ENCODE results near the gene EMP3.

EMP3 gene

GRCh38 chr19:48318286-48318987 lies 6.9 kb upstream of the EMP3 start:
- DNase-seq, result no peak

DNA sequence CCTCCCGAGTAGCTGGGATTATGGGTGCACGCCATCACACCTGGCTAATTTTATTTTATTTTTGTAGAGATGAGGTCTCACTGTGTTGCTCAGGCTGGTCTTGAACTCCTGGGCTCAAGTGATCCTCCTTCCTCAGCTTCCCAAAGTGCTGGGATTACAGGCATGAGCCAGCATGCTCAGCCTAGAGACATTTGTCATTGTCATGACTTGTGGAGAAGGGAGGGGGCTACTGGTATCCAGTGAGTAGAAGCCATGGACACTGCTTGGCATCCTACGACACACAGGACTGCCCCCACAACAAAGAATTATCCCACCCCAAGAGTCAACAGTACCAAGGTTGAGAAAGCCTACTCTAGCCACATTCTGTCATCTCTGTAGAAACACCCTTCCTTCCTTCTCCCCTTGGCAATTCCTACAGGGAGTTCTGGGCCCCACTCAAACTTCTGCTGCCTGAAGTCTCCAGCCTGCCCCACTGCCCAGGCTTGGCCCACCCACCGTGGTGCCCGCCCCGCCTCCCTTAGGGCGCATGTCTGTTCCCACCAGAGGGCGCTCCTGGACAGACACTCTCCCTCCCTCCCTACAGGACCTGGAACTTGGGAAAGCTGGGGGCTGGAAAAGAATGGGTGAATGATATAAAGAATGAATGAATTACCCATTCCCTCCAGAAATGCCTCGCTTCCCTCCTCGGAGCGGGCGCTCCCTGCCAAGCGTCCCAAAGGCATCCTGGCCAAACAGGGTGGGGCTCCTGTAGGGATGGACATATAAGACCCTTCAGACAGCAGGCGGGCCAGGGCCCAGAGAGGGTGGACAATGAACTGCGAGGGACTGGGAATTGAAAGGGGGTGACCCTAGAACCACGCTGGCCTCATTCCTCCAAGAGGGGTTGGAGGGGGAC lies 5.5 kb upstream of the EMP3 start:
- peak; percentile 77 for DNase-seq

DNA sequence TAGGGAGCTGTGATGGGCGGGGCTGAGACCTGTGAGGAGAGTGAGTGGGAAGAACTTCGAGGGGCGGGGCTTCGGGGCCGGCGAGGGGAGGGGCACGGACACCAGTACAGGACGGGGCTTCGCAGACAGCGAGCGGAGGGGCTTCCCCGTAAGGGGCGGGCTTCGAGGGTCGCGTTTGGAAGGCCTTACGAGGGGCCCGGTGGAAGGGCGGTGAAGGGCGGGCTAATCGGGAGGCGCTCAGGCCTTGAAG lies 4.1 kb upstream of the EMP3 start:
- peak; percentile 94 for DNase-seq

DNA sequence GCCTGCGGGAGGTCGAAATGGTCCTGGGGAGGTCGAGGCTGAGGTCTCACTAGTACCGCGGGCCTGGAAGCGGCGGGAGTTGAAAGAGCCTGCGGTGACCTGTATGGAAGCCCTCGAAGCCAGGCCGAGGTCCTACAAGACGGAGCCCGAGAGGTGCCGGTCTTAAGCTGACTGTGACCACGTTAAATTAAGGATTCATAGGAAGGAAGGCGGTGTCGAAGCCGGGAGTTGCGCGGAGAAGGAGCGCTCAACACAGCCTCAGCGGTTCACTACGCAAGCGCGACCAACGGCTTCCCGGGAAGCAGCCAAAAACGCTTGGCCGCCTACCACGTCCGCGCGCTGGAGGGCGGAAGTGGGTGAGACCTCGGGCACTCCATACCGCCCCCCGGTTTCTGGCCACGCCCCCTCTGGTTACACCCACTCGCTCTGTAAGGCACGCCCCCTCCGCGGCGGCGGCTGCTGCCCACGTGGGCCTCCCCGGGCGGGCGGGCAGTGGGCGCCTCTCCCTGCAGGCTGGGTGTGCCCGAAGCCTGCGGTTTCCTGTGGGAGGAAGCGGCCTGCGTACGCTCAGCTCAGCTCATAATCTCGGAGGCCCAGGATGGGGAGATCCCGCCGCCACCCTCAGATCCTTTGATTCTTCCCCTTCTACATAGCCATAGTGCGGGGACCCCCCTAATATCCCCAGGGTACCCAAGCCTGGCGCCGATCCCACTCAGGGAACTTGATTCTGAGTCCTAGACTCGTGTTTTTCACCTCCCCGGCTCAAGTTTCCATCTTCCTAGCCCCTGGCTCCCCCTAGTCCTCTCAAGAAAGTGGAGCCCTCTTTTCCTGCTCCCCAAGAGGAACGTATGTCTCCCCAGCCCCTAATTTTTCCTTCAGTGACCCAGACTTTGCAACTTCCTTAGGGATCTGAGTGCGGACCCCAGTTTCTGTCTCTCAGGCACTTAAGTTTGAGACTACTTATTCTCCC lies 3.4 kb upstream of the EMP3 start:
- DNase-seq, result peak; percentile 97

DNA sequence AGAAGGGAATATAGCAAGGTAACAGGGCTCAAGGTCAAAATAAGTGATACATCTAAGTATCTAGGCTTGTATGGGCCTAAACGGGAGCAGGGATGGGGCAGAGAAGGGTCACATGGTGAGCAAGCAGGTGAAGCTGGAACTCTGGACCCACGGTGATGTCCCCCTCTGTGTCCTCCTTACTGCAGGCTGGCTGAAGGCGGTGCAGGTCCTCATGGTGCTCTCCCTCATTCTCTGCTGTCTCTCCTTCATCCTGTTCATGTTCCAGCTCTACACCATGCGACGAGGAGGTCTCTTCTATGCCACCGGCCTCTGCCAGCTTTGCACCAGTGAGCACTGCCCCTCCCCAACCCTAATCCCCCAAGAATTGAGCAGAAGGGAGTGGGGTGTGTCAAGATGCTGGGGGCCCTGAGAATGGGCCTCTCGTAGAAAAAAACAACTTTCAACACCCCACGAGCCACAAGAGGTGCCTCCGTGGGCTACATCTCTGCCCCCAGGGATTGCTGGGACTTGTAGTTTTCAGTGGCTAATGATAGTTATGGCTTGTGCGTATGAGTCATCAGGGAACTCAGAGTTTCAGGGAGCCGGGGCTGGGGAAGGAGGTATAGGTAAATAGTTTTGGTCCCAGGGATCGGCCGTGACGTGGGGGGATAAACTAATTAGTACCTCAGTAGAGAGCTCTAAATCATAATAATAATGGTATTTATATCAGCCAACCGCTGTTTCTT lies 4.0 kb downstream of the EMP3 start:
- DNase-seq, result peak; percentile 25

GRCh38 chr19:48330012-48330681 lies 4.8 kb downstream of the EMP3 start:
- DNase-seq, result peak; percentile 78

- DNase-seq, result no peak
Measured at GRCh38 chr19:48332351-48332661, 7.0 kb downstream of the EMP3 start.

DNA sequence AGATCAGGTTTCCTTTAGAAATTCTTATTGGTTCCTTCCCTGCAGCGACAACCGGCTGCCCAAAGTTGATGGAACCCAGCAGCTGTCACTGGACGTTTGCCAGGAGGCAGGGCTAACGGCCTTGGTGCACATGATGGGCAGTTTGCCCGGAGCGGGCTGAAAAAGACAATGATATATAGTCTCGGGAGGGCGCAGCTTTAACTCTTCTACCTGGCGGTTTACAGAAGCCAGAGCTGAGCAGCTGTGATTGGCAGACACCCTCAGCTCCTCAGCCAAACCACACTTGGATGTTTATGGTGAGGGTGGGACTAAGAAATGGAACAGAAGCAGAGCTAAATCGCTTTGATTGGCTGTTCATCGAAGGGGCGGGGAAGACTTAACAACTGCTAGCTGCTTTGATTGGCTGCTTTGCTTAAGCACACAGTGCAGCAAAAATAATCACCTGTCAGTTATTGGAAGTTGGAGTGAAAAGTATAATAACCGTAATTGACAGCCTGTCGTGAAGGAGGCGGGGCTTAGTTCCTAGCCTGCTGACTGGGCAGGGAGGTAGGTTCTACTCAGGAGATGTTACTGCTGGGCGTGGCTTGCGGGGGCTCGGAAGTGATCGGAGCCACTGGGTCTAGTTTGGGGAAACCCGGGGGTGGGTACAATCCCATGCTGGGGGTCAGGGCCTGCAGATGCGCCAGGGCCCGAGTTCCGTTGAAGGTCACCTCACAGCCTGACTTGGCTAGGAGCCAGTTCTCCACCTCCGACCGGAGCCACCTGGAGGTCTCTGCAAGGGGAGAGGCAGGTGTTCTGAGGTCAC lies 7.5 kb downstream of the EMP3 start:
- peak; percentile 90 for DNase-seq

DNA sequence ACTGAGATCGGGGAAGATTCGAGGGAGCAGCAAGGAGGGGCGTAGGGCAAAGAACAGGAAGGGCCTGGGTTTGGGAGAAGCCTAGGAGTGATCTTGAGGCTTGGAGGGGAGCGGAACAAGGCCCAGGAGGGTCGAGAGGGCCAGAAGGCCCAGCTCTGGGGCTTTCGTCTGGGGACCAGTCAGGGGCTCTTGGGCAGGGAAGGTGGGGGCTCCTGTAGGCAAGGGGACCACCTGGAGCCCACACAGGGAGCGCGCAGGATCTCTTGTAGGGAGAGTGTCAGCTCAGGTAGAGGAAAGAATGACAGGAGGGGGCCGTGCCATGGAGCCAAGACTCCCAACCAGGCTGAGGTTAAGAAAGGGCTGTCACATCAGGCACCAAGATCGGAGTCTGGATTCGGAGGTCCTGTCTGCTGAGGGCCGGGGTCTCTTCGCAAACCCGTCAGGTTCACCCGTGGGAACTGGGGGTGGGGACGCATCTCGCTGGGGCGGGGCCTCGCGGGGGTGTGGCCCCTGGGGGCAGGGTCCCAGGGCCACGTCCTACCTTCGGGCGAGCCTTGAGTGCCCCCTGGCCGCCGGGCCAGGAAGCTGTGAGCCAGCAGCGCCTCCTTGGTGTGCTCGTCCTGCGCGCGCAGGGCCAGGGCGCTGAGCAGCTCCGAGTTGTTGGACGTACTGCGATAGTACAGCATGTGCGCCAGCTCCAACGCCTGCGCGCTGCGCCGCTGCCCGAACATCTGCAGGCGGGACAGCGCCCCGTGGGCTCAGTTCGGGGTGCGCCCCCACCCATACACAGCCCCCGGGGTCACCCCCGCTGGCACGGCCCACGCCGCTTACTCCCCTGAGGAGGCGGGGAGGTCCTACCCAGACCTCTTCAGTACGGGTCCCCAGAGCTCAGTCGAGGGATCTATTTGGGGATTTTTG lies 8.4 kb downstream of the EMP3 start:
- DNase-seq, result peak; percentile 95

- DNase-seq, result no peak
Measured at GRCh38 chr19:48338253-48338755, 13.0 kb downstream of the EMP3 start.

GRCh38 chr19:48338802-48339503 lies 13.6 kb downstream of the EMP3 start:
- no peak for DNase-seq

- DNase-seq, result no peak
Measured at GRCh38 chr19:48340995-48341394, 15.6 kb downstream of the EMP3 start.

- DNase-seq, result no peak
Measured at GRCh38 chr19:48341515-48342413, 16.4 kb downstream of the EMP3 start.

GRCh38 chr19:48342414-48342738 lies 17.0 kb downstream of the EMP3 start:
- no peak for DNase-seq

GRCh38 chr19:48342841-48343540 lies 17.6 kb downstream of the EMP3 start:
- DNase-seq, result no peak

DNA sequence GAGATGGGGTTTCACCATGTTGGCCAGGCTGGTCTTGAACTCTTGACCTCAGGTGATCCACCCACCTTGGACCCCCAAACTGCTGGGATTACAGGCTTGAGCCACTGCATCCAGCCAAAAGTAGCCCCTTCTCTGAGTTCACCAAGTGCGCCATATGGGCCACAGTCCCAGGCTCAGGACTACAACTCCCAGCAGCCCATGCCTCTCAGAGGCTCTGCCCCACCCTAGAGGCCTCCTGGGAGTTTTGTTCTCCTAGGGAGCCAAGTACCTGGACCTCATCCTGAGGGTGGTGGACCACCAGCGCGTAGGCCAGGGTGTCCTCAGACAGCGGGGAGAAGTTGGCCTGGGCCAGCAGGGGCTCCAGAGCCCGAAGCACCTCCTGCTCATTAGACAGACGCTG lies 19.5 kb downstream of the EMP3 start:
- no peak for DNase-seq

DNA sequence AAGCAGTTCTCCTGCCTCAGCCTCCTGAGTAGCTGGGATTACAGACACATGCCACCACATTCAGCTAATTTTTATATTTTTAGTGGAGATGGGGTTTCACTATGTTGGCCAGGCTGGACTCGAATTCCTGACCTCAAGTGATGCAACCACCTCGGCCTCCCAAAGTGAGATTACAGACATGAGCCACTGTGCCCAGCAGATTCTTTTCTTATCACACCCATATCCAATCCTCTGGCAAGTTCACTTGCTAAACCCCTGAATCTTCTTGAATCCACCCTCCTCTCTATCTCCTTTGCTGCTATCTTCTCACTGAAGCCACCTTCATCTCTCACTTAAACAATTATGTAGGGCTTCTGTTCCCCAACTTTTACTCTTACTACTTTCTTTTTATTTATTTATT lies 20.8 kb downstream of the EMP3 start:
- no peak for DNase-seq

DNA sequence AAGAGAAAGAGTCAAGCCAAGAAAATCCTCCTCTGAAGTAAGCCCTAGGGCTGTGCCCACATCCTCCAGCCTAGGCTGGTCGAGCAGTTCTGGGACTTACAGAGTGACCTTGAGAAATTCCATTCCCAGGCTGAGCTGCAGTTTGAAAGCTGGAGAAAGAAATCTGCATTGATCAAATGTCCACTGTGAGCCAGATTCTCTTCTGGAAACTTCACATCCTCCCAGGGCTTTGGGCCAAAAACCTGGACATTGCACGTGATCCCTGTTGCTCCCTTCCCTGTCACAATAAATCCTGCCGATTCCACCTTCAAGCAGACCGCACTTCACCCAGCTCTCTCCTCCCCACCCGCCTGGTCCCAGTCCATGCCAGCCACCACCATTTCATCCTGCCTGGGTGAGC lies 22.7 kb downstream of the EMP3 start:
- DNase-seq, result no peak
